Measurements from ENCODE around the gene PERCC1. TPM values are rescaled to one million over a fixed set of nuclear protein-coding genes. Genes with fewer than 3 reads are reported as not detected.

The PERCC1 gene
- total RNA-seq, 2 experiments from 2014 or later: 0.30 TPM; not detected in 1

DNA sequence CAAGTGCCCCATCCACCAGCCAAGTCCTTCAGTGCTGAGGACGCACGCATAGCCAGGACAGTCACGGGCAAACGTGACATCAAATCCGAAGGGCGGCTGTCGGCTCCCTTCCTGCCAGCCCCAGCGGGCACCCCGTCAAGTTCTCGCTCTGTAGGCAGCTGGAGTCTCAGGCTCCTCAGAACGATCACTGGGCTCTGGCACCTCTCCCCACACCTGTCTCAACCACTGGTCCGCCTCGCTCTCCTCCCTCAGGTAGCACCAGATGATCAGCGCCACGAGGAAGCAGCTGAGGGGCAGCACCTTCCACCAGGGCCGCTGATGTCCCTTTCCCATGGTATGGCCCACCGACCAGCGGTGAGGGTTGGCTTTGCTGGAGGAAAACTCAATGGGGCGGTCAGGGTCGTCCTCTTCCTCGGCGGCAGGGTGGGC is 10.8 kb upstream of the PERCC1 start:
- TF ChIP-seq, protein P1, sequence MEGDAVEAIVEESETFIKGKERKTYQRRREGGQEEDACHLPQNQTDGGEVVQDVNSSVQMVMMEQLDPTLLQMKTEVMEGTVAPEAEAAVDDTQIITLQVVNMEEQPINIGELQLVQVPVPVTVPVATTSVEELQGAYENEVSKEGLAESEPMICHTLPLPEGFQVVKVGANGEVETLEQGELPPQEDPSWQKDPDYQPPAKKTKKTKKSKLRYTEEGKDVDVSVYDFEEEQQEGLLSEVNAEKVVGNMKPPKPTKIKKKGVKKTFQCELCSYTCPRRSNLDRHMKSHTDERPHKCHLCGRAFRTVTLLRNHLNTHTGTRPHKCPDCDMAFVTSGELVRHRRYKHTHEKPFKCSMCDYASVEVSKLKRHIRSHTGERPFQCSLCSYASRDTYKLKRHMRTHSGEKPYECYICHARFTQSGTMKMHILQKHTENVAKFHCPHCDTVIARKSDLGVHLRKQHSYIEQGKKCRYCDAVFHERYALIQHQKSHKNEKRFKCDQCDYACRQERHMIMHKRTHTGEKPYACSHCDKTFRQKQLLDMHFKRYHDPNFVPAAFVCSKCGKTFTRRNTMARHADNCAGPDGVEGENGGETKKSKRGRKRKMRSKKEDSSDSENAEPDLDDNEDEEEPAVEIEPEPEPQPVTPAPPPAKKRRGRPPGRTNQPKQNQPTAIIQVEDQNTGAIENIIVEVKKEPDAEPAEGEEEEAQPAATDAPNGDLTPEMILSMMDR (IDR thresholded peaks at IDR 0.05): no peak
- Mint-ChIP-seq H3K36me3 (ENCODE audit: low read depth) (peaks cover 8% of the 10 kb centered on the region), H3K4me3 (peak overlapping the region; percentile 89), H3K27me3 (no peaks in the 10 kb centered on the region), H3K27ac (peak overlapping the region; percentile 98), H3K9me3 (no peaks in the 10 kb centered on the region), H3K4me1 (ENCODE audit: low read depth) (peaks cover 11% of the 10 kb centered on the region)
- H3K27me3 ChIP-seq (ENCODE audit: control insufficient read depth in 1 of 2, insufficient read depth in 2 of 2, low read length in 2 of 2): no peaks in the 10 kb centered on the region
- intact Hi-C loops (cut with DNase I, micrococcal nuclease): loop anchor here (1.0 to 10.0 kb wide), 10 partner anchors 55 to 362 kb away; partner anchors contain the start of genes CLCN7 (in 2 of the 2), MAPK8IP3 (in 2 of the 2), CRAMP1 (in 1 of the 2) and EME2 (in 1 of the 2)
- peak overlapping the region; percentile 82 to 93 for H3K27ac ChIP-seq (ENCODE audit: low read depth in 1 of 2, low read length in 2 of 2)
- peak overlapping the region; percentile 97 for H3K4me3 ChIP-seq (ENCODE audit: low read length)
- no peaks in the 10 kb centered on the region for H3K36me3 ChIP-seq (ENCODE audit: insufficient read depth, low read length)
- DNase-seq (peak in 1 of 14 experiments; percentile 21), ATAC-seq (ENCODE audit: poor library complexity) (no peak)
- CTCF ChIA-PET: interaction anchor here (0.7 to 3.5 kb wide), 5 partner anchors 57 to 286 kb away, joined by 3 to 10 read pairs (median 4); partner anchors contain the start of genes MAPK8IP3 and TELO2
- H3K9me3 ChIP-seq (ENCODE audit: control insufficient read depth in 1 of 2, insufficient read depth in 1 of 2, low read length in 2 of 2): no peaks in the 10 kb centered on the region
- POLR2A ChIA-PET: interaction anchor here (0.6 to 2.3 kb wide), 21 partner anchors 12 to 1039 kb away, joined by 3 to 25 read pairs (median 5); partner anchors contain the start of genes IFT140, MAPK8IP3, NUBP2 and RPS2
- peaks cover 32% of the 10 kb centered on the region for H3K4me1 ChIP-seq (ENCODE audit: insufficient read depth, low read length)

GRCh38 chr16:1422076-1422475 is 8.8 kb upstream of the PERCC1 start:
- H3K27me3 ChIP-seq (ENCODE audit: control insufficient read depth in 1 of 2, insufficient read depth in 2 of 2, low read length in 2 of 2): no peaks in the 10 kb centered on the region
- H3K27ac ChIP-seq (ENCODE audit: low read depth in 1 of 2, low read length in 2 of 2): no peak overlapping the region
- H3K9me3 ChIP-seq (ENCODE audit: control insufficient read depth in 1 of 2, insufficient read depth in 1 of 2, low read length in 2 of 2): no peaks in the 10 kb centered on the region
- H3K36me3 Mint-ChIP-seq (ENCODE audit: low read depth): peaks cover 8% of the 10 kb centered on the region
- H3K27ac Mint-ChIP-seq: peak overlapping the region; percentile 98
- no peak for DNase-seq
- peaks cover 11% of the 10 kb centered on the region for H3K4me1 Mint-ChIP-seq (ENCODE audit: low read depth)
- no peak overlapping the region for H3K4me3 ChIP-seq (ENCODE audit: low read length)
- no peaks in the 10 kb centered on the region for H3K27me3 Mint-ChIP-seq
- ChIA-PET CTCF (no interaction called here), POLR2A (interaction anchor here (1.9 to 2.3 kb wide), 2 partner anchors 112 to 284 kb away, joined by 16 to 25 read pairs; partner anchors contain the start of genes MAPK8IP3 and TMEM204)
- peaks cover 31% of the 10 kb centered on the region for H3K4me1 ChIP-seq (ENCODE audit: insufficient read depth, low read length)
- TF ChIP-seq, protein P1 (IDR thresholded peaks at IDR 0.05): no peak
- H3K4me3 Mint-ChIP-seq: peak overlapping the region; percentile 89
- H3K9me3 Mint-ChIP-seq: no peaks in the 10 kb centered on the region
- no peaks in the 10 kb centered on the region for H3K36me3 ChIP-seq (ENCODE audit: insufficient read depth, low read length)
- ATAC-seq (ENCODE audit: poor library complexity): no peak
- intact Hi-C loops (cut with DNase I, micrococcal nuclease): loop anchor here (5.0 to 10.0 kb wide), 5 partner anchors 53 to 285 kb away; partner anchors contain the start of genes MAPK8IP3 (in 2 of the 2), CLCN7 (in 1 of the 2), CRAMP1 (in 1 of the 2) and IFT140 (in 1 of the 2)

GRCh38 chr16:1424028-1424427 is 6.8 kb upstream of the PERCC1 start:
- no peaks in the 10 kb centered on the region for H3K9me3 Mint-ChIP-seq
- Histone ChIP-seq H3K9me3 (ENCODE audit: control insufficient read depth in 1 of 2, insufficient read depth in 1 of 2, low read length in 2 of 2) (no peaks in the 10 kb centered on the region), H3K36me3 (ENCODE audit: insufficient read depth, low read length) (no peaks in the 10 kb centered on the region), H3K27me3 (ENCODE audit: control insufficient read depth in 1 of 2, insufficient read depth in 2 of 2, low read length in 2 of 2) (no peaks in the 10 kb centered on the region), H3K4me3 (ENCODE audit: low read length) (no peak overlapping the region), H3K4me1 (ENCODE audit: insufficient read depth, low read length) (peaks cover 31% of the 10 kb centered on the region), H3K27ac (ENCODE audit: low read depth in 1 of 2, low read length in 2 of 2) (no peak overlapping the region)
- ATAC-seq (ENCODE audit: poor library complexity): no peak
- ChIA-PET CTCF (no interaction called here), POLR2A (no interaction called here)
- intact Hi-C loops (cut with DNase I, micrococcal nuclease): loop anchor here (5.0 to 10.0 kb wide), 5 partner anchors 51 to 283 kb away; partner anchors contain the start of genes MAPK8IP3 (in 2 of the 2), CLCN7 (in 1 of the 2), CRAMP1 (in 1 of the 2) and IFT140 (in 1 of the 2)
- no peak overlapping the region for H3K27ac Mint-ChIP-seq
- no peak for DNase-seq
- H3K36me3 Mint-ChIP-seq (ENCODE audit: low read depth): peaks cover 8% of the 10 kb centered on the region
- H3K4me1 Mint-ChIP-seq (ENCODE audit: low read depth): peaks cover 11% of the 10 kb centered on the region
- H3K4me3 Mint-ChIP-seq: no peak overlapping the region
- TF ChIP-seq, protein P1 (IDR thresholded peaks at IDR 0.05): no peak
- H3K27me3 Mint-ChIP-seq: no peaks in the 10 kb centered on the region
